GM19455 (cell line): Measurements from ENCODE around the gene COL8A1.

Experiments used
- ATAC-seq: cut with Tn5 transposase; IDR thresholded peaks from one replicate; pipeline ENCODE4 v1.9.1; 2021; ENCODE audit not compliant: unreplicated experiment

The COL8A1 gene

GRCh38 chr3:99669879-99670555 lies 31.6 kb downstream of the COL8A1 start:
- ATAC-seq: no peak

GRCh38 chr3:99670556-99670950 lies 32.2 kb downstream of the COL8A1 start:
- ATAC-seq: no peak

- no peak for ATAC-seq
Observed at GRCh38 chr3:99674086-99674789, 35.8 kb downstream of the COL8A1 start.

- no peak for ATAC-seq
Observed at GRCh38 chr3:99678023-99678422, 39.6 kb downstream of the COL8A1 start.

GRCh38 chr3:99678896-99679295 lies 40.5 kb downstream of the COL8A1 start:
- no peak for ATAC-seq

GRCh38 chr3:99681512-99681911 lies 43.1 kb downstream of the COL8A1 start:
- ATAC-seq: no peak

GRCh38 chr3:99681976-99682375 lies 43.6 kb downstream of the COL8A1 start:
- no peak for ATAC-seq

GRCh38 chr3:99683465-99683864 lies 45.1 kb downstream of the COL8A1 start:
- no peak for ATAC-seq

- ATAC-seq: no peak
Observed at GRCh38 chr3:99683876-99684275, 45.5 kb downstream of the COL8A1 start.

- ATAC-seq: no peak
Observed at GRCh38 chr3:99684644-99685043, 46.2 kb downstream of the COL8A1 start.

- ATAC-seq: no peak
Observed at GRCh38 chr3:99686469-99686868, 48.1 kb downstream of the COL8A1 start.

- no peak for ATAC-seq
Observed at GRCh38 chr3:99686955-99687612, 48.7 kb downstream of the COL8A1 start.

GRCh38 chr3:99690761-99691369 lies 52.5 kb downstream of the COL8A1 start:
- no peak for ATAC-seq

- no peak for ATAC-seq
Observed at GRCh38 chr3:99693636-99694035, 55.2 kb downstream of the COL8A1 start.

- ATAC-seq: no peak
Observed at GRCh38 chr3:99696497-99696896, 58.1 kb downstream of the COL8A1 start.

- ATAC-seq: no peak
Observed at GRCh38 chr3:99697250-99697649, 58.9 kb downstream of the COL8A1 start.

GRCh38 chr3:99698932-99699331 lies 60.5 kb downstream of the COL8A1 start:
- ATAC-seq: no peak

- no peak for ATAC-seq
Observed at GRCh38 chr3:99699841-99700240, 61.4 kb downstream of the COL8A1 start.

GRCh38 chr3:99700631-99701268 lies 62.4 kb downstream of the COL8A1 start:
- no peak for ATAC-seq

- no peak for ATAC-seq
Observed at GRCh38 chr3:99702953-99703943, 64.9 kb downstream of the COL8A1 start.
